GM11168 (cell line): ENCODE measurements around the gene PGM1.
"Not testable (repeated sequence)": the region's sequence is repeated elsewhere in the genome, so short reads cannot be mapped to it uniquely, and the experiment has no call there.

Source experiments
- in situ Hi-C: fragments of 300-500 bp; cut with MboI; formaldehyde crosslinking; loops from one replicate; pipeline ENCODE4 v1.12.0; 2022; ENCODE audit warnings: low sequenced_read_pairs; ENCODE audit not compliant: unreplicated experiment

Gene PGM1

DNA sequence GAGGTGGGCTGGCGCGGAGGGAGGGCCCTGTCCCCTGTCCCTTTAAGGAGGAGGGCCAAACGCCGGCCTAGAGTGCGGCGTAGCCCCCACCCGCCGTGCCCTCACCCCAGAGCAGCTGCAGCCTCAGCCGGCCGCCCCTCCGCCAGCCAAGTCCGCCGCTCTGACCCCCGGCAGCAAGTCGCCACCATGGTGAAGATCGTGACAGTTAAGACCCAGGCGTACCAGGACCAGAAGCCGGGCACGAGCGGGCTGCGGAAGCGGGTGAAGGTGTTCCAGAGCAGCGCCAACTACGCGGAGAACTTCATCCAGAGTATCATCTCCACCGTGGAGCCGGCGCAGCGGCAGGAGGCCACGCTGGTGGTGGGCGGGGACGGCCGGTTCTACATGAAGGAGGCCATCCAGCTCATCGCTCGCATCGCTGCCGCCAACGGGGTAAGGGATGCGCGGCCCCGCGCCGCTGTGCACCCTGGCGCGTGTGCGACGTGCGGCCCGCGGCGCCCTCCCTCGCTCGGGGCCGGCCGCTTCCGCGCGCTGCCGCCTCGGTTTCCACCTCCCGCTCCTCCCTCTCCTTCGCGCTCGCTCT is at the start of gene PGM1:
Gene PGM1, plus strand, starts transcription at position 109 of the 583 bp plus-strand sequence. Its CDS starts 78 bp downstream, at position 187.
- in situ Hi-C loops, result no loop called here

DNA sequence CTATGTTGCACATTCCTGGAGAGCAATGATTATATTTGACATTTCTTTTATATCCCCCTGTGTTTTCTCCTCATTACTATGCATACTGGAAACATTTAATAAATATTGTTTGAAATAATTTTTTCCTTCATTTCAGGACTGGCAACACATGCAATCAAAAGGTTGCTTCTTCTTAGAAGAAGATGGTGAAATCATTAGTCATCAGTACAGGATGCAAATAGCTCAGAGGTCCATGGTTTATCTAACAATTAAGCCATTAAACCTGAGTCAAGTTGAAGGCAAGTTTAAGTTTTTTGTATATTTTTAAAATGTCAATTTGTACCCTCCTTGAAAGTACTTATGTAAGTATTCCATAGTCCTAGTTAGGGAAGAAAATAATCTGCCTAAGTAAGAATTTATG is 47.4 kb upstream of the PGM1 start:
- in situ Hi-C loops, result no loop called here

DNA sequence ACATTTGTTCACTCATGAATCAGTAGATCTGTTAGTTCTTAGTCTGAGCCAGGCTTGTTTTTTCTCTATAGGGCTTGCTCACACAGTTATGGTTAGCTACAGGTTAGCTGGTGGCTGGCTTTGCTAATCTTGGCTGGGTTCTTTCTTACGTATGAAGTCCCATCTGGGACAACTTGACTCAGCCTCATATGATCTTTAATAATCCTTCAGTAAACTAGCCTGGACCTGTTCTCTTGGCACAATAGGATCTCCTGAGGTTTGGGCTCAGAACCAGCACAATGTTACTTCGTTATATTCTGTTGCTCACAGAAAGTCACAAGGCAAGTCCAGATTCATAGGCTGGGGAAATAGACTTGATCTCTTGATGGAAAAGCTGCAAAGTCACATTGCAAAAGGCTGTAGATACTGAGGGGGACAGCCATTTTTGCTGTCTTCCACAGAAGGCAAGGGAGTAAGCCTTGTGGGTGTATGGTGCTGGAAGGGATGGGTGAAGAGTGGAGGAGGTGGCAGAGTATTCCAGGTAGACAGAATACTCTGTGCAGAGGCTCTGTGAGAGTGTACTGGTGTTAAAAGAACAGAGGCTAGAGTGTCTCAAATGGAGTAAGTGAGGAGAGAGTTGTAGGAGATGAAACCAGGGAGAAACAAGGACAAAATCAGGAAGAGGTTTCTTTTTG is 45.5 kb upstream of the PGM1 start:
- in situ Hi-C loops, result no loop called here

DNA sequence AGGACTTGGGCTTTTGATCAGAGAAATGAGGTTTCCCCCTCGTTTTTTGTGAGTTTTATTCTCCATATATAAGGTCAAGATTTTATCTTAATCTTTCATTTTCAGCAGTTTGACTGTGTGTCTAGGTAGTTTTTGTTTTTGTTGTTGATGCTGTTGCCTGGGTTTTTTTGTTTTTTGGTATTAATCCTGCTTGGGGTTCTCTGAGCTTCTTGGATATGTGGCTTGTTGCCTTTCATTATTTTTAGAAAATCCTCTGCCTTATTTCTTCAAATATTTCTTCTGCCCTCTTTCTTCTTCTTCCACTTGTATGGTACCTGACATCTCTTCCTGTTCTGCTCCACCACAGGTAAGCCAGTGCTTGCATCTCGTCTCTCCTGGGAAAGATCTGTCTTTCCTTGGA is 44.9 kb upstream of the PGM1 start:
- in situ Hi-C loops, result no loop called here

DNA sequence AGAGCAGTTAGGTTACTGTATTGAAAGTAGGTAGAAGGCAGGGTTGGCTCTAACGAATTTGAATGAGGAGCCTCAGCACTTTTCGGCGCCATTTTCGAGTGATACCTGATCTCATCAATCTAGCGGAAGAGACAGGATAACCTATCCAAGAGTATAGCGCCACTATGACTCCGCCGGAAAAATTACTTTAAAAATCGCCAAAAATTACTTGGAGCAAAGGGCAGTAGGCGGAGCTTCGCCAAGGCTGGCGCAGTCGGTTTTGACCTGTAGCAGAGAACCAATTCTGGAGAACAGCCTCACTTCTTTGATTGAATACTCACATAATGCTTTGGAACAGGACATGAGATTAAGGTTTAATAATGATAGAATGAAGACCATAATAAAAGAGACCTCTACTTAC is 44.3 kb upstream of the PGM1 start:
- in situ Hi-C loops, result no loop called here

DNA sequence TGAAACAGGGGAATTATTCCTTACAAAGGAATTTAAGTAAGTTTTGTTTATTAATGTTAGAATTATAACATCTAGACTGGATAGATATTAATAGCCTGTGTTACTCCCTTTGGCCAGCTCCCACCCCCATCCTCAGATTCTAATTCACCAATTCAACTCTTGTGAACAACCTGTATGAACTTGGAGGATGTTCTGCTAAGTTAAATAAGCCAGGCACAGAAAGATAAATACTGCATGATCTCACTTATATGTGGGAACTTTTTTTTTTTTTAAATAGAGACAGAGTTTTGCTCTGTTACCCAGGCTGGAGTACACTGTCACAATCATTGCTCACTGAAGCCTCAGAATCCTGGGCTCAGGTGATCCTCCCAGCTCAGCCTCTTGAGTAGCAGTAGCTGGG is 37.7 kb upstream of the PGM1 start:
- in situ Hi-C loops, result no loop called here

DNA sequence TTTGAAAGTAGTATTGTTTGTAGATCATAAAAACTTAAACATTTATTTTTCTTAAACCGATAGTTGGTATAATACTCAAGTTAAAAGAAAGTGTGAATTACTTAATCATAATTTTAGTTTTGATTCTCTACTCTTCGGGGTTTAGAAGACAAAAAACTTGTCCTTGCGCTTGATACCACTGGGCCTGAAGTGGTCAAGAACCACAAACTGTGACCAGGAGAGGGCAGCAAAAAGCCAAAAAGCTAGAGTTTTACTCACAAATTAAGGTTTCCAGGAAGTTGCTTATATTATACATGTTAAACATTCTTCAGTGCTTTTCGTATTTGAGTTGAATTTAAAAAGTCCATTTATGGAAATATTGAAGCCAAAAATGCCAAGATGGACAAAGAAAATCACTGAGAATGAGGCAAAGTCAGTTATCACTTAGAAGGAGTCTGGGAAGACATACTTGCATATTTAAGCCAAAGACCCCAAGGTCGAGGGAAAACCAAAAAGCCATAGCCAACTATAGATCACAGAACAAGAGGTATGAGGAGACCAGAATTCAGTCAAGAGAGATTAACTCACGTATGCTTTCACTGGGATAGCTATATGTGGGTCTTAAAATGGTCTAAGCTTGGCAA is 35.7 kb upstream of the PGM1 start:
- in situ Hi-C loops, result no loop called here

DNA sequence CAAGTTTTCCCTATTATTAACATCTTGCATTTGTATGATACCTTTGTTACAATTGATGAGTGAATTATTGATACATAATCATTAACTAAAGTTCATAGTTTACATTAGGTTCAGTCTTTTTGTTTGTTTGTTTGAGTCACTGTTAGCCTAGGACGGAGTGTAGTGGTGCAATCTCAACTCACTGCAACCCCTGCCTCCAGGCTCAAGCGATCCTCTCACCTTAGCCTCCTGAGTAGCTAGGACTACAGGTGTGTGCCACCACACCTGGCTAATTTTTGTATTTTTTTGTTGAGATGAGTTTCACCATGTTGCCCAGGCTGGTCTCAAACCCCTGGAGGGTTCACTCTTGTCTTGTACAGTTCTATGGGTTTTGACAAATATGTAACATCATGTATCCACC is 33.9 kb upstream of the PGM1 start:
- in situ Hi-C loops, result no loop called here

DNA sequence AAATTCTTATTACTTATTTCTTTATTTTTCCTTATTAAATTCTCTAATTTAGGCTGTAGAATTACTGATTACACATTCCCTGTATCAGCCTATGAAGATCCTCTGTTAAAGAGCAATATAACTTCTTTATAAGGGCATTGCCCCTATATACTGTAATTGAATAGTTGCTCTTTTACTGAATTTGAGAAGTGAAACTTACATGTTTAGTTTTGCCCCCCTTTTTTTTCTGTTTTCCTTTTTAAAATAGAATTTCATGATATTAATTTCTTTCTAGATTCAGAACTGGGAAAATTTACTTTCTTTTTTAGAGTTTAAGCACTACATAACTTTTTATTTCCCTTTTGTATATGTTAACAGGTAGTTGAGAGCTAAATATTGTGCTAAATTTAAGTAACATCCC is 29.5 kb upstream of the PGM1 start:
- in situ Hi-C loops, result no loop called here

DNA sequence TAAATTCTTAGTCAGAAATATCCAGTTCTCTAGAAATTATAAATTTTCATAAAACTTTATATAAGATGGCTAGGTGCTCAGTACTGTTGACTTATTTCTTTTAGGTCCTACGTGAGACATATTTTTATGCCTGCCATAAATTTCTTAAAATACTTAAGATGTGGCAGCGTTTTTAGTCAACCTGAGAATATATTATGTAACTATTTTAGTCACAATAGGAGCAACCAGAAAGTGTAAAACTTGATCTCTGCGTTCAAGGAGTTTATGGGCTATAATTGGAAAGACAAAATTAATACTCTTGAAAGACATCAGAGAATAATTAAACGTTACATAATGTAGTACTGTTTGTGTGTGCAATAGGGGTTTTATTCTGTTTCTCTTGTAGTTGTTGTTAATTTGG is 24.1 kb upstream of the PGM1 start:
- in situ Hi-C loops, result no loop called here

DNA sequence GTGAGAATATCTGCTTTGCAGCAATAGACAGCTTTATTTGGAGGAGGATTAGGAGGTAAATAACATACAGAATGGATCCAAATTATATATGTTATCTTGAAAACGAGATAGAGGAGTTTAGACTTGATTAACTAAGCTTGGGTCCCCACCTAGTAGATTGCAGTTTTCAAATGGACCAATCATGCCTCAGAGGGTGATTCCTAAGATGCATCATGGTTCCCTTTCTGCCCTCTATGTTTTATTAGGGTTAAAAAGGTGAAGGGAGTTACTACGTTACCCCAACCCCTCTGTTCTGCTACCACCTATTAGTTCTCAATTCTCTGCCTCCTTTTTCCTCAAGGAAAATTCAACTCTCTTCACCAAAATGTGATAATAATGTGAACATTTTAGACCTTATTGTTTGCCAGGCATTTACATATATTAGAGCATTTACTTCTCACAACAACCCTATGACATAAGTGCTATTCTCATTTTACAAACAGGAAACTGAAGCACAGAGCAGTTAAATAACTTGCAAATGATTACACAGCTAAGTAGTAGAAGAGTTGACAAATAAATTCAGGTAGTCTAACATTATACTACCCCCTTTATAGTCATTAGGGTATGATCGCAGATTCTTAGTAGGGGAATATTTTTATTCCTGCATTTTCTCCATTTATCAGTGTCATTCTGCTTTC is 23.4 kb upstream of the PGM1 start:
- in situ Hi-C loops, result no loop called here

DNA sequence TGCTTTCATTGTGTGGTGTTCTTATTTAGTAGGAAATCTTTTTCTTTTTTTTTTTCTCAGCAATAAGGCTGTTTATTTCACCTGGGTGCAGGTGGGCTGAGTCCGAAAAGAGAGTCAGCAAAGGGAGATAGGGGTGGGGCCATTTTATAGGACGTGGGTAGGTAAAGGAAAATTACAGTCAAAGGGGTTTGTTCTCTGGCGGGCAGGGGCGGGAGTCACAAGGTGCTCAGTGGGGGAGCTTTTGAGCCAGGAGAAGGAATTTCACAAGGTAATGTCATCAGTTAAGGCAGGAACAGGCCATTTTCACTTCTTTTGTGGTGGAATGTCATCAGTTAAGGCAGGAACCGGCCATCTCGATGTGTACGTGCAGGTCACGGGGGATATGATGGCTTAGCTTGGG is 20.5 kb upstream of the PGM1 start:
- in situ Hi-C loops, result not testable (repeated sequence)

DNA sequence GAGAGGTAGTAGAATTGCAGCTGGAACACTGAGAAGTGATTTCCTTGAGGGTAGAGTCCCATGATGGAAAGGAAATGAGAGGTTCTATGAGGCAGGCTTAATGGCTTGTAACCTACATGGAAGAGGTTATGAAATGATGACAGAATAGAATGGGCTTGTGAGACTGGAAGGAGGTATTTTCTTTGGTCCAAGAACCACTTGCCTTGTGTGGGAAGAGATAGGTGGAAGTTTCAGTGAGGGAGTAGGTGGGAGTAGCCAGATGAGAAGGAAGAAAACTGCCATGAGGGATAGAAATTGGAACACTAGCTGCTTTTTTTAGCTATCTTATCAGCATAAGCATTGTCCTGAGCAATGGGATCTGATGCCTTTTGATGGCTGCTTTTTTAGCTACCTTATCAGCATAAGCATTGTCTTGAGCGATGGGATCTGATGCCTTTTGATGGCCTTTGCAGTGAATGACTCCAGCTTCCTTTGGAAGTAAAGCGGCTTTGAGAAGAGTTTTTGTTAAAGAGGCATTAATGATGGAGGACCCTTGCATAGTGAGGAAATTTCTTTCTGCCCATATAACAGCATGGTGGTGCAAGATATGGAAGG is 18.9 kb upstream of the PGM1 start:
- in situ Hi-C loops, result not testable (repeated sequence)

DNA sequence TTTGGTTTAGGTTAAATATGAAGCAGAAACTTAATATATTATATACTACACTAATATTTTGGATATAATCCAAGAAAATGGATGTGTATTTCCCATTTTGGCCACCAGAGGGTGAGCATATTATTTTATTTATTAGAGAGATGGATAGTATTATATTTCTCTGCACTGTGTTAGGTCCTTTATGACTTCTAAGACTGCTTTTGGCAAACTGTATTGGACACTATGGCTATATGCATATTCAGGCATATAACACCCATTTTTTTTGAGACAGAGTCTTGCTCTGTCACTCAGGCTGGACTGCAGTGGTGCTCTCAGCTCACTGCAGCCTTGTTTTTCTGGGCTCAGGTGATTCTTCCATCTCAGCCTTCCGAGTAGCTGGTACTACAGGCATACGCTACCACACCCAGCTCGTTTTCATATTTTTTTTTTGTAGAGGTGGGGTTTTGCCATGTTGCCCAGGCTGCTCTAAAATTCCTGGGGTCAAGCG is 17.8 kb upstream of the PGM1 start:
- in situ Hi-C loops, result no loop called here

DNA sequence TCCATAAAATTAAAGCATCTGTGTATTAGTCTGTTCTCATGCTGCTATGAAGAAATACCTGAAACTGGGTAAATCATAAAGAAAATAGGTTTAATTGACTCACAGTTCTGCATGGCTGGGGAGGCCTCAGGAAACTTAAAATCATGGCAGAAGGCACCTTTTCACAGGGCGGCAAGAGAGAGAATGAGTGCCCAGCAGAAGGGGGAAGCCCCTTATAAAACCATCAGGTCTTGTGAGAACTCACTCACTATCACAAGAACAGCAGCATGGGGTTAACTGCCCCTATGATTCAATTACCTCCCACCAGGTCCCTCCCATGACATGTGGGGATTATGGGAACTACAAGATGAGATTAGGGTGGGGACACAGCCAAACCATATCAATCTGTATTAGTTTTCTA is 6.9 kb upstream of the PGM1 start:
- in situ Hi-C loops, result not testable (repeated sequence)

DNA sequence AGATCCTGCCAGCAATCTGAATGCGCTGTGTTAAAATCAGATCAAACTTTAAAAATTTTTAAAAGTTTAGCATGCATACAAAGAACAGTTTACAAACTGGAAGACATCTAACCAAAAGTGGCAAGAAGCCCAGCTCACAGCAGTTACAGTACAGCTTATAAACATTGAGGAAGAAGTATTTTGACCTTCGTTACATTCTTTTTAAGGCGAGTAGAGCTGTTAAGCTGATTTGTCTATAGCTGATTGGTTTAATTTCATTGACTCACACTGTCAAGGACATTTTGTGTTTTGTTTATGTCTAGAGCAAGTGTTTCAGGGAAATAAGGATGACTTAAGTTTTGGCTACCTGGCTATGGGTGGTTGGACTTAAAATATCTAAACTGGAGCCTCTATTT is 3.0 kb upstream of the PGM1 start:
- in situ Hi-C loops, result no loop called here

DNA sequence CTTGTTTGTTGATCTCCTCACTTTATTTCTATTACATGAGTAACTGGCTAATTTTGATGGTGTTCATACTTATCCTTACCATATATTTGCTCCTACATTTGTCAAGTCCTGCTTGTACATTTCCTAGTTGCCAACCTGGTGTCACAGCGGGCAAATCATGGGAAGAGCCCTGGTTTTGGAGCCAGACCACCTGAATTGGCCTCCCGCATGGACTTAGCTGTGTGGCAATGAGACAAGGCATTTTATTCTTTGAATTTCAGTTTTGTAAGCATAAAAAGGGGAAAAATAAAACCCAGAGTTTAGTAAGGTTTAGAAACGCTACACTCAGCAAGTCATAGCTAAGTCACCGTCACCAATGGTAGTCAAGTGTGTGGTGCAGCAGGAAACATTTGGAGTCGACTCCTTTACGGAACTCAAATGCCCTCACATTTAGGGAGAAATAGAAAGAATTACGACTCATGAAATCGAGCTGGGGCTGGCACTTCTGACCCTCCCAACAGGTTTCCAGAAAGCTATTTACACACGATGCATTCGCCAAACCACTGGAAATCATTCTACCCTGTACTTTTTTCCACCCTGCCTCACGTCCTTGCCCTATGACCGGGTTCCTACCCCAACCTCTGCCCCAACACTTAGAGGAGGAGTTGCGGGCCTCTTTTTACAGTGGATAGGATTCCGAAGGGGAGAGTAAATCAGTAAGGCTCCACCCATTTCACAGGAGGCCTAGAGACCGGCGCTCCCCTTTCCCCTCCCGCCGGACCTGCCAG is 492 bp upstream of the PGM1 start:
- in situ Hi-C loops, result no loop called here

DNA sequence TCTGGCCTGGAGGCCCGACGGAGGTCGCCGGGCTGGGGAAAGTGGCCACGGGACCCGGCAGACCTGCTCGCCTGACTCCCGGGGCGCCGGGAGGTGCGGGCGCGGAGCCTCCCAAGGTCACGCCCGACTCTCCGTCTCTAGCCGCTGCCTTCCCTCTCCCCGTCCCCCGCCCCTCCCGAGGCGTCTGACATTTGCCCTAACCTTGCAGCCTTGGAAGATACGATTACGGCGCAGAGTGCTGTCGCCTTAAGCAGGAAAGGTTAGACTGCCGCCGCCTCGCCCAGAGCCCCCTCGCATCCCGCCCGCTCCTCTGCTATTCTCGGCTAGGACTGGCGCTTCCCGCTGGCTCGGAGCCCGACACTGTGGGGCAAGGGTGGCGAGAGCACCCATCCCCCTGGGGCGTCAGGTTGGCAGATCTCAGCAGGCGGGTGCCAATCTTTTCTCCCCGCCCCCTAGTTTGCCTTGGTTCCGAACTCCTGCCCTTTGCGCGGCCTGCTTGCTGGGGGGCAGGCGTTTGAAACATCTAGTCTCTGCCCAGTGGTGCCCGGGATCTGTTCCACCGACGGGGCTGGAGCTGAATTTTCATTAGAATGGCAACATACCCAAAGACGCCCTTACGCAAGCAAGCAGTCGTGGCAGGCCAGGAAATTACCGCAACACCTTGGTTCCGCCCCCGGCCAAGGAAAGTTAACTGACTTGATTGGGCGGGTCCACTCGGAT is 835 bp downstream of the PGM1 start:
- in situ Hi-C loops, result no loop called here

DNA sequence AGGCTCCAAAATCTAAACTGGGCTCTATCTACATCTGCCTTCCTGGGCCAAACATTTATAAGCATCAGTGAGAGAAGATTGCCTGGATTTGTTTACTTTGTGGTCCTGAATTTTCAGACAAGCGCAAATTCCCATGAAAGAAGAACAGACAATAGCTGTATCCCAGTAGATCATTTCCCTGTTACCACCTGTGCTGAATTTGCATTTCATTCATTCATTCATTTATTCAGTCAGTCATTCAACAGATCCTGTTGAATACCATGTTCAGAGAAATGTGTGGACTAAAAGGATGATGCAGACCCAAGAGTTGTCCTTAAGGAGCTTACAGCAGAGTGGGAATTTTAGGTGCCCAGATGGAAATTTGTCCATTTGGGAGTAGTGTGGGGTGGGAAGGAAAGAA is 2.2 kb downstream of the PGM1 start:
- in situ Hi-C loops, result no loop called here

DNA sequence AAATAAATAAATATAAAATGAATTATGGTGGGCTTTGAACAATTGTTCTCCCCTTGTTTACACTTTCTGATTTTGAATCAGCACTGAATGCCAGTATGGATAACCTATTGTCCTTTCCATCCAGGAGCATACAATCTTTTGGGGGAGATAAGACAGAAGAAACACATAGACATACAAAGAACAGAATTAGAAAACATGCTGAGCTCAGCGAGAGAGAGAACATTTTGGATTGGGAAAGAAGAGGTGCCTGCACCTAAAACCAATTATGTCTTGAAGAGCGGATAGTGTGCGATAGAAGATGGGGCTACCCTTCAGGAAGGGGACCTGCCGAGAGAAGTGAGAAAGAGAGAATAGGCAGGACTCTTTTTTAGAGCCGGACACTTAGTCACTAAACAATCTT is 6.6 kb downstream of the PGM1 start:
- in situ Hi-C loops, result no loop called here
